NB4 (cell line): ENCODE data around the gene TRIM23.

ENCODE experiments used
- DNase-seq: peaks from one replicate; pipeline ENCODE4 v3.0.0; 2010; ENCODE audit warnings: low read depth
- H3K4me3 ChIP-seq: one replicate; pipeline ENCODE4 v1.5.1; 2011; ENCODE audit warnings: mild to moderate bottlenecking, low read depth, low read length, moderate library complexity
- MYC ChIP-seq: IDR thresholded peaks from 2 replicates; pipeline ENCODE4 v1.6.1; 2011; ENCODE audit warnings: low read depth, low read length
- POLR2A ChIP-seq: IDR thresholded peaks from 2 replicates; pipeline ENCODE4 v1.6.1; 2011; ENCODE audit warnings: mild to moderate bottlenecking; ENCODE audit not compliant: insufficient read length; ENCODE audit errors: extremely low read depth
- TF ChIP-seq, protein P1 (sequence below): IDR thresholded peaks from one replicate; pipeline ENCODE4 v1.5.1; 2012; ENCODE audit warnings: low read depth, low read length
- TF ChIP-seq, protein P2 (sequence below): IDR thresholded peaks from 2 replicates; pipeline ENCODE4 v1.6.1; 2011; ENCODE audit warnings: low read depth, low read length

The TRIM23 gene

DNA sequence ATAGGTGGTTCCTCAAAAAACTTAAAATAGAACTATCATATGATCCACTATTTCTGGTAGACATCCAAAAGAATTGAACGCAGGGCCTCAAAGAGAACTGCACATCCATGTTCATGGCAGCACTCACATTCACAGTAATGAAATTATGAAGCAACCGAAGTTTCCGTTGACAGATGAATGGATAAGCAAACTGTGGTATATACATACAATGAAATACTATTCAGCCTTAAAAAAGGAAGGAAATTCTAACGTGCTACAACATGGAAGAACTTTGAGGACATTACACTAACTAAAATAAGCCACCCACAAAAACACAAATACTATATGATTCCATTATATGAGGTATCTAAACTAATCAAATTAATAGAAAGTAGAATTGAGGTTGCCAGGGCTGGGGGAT, 79.7 kb downstream of the TRIM23 start:
- H3K4me3 ChIP-seq: no peak overlapping the region
- TF ChIP-seq MYC: no peak
- no peak for TF ChIP-seq POLR2A
- TF ChIP-seq, protein P1, sequence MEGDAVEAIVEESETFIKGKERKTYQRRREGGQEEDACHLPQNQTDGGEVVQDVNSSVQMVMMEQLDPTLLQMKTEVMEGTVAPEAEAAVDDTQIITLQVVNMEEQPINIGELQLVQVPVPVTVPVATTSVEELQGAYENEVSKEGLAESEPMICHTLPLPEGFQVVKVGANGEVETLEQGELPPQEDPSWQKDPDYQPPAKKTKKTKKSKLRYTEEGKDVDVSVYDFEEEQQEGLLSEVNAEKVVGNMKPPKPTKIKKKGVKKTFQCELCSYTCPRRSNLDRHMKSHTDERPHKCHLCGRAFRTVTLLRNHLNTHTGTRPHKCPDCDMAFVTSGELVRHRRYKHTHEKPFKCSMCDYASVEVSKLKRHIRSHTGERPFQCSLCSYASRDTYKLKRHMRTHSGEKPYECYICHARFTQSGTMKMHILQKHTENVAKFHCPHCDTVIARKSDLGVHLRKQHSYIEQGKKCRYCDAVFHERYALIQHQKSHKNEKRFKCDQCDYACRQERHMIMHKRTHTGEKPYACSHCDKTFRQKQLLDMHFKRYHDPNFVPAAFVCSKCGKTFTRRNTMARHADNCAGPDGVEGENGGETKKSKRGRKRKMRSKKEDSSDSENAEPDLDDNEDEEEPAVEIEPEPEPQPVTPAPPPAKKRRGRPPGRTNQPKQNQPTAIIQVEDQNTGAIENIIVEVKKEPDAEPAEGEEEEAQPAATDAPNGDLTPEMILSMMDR: no peak
- TF ChIP-seq, protein P2, sequence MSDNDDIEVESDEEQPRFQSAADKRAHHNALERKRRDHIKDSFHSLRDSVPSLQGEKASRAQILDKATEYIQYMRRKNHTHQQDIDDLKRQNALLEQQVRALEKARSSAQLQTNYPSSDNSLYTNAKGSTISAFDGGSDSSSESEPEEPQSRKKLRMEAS: no peak
- DNase-seq: no peak

DNA sequence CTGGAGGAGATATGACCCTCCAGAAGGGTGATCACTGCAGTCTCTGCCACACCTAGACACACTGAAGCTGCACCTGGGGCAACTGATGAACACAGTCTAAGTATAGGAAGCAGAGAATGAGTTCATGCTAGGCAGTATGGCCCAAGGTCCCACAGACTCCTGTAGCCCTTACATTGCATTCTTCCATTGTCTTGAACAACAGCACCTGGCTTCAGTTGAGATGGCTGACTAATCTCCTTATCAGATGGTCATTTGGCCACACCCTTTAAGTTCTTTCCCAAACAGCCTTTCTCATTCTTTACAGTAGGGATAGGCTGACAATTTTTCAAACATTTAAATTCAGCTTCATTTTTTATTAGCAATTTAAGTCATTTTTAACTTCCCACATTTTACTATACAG, 84.3 kb downstream of the TRIM23 start:
- H3K4me3 ChIP-seq: no peak overlapping the region
- DNase-seq: no peak
- TF ChIP-seq POLR2A: no peak
- TF ChIP-seq, protein P1: no peak
- TF ChIP-seq, protein P2: no peak
- no peak for TF ChIP-seq MYC
